ENCODE results near the gene MAP7.

Gene MAP7

DNA sequence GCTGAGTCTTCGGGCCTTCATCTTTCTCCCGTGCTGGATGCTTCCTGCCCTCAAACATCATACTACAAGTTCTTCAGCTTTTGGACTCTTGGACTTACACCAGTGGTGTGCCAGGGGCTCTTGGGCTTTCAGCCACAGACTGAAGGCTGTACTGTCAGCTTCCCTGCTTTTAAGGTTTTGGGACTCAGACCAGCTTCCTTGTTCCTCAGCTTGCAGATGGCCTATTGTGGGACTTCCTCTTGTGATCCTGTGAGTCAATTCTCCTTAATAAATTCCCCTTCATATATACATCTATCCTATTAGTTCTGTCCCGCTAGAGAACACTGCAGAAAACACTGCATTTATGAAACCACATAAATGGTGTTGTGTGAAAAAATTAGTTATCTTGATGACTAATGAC lies 246.7 kb downstream of the MAP7 start:
- DNase-seq (ENCODE audit: low spot score), result no peak

DNA sequence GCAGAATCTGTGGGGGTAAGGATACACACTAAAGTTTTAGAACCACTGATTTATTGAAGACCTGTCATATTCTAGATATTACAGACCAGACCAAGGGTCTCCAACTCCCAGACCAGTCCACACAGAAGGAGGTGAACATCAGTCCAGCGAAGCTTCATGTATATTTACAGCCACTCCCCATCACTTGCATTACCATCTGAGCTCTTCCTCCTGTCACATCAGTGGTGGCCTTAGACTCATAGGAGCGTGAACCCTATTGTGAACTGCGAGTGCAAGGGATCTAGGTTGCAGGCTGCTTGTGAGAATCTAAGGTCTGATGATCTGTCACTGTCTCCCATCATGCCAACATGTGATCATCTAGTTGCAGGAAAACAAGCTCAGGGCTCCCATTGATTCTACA lies 255.6 kb downstream of the MAP7 start:
- DNase-seq (ENCODE audit: low spot score), result no peak
